ENCODE results near the gene CPNE2. TPM values are rescaled to one million over a fixed set of nuclear protein-coding genes. Genes with fewer than 3 reads are reported as not detected.
"Not testable (repeated sequence)": the region's sequence is repeated elsewhere in the genome, so short reads cannot be mapped to it uniquely, and the experiment has no call there.

CPNE2 gene
- total RNA-seq, 1 donor from 2014 or later, result 16.1 TPM

DNA sequence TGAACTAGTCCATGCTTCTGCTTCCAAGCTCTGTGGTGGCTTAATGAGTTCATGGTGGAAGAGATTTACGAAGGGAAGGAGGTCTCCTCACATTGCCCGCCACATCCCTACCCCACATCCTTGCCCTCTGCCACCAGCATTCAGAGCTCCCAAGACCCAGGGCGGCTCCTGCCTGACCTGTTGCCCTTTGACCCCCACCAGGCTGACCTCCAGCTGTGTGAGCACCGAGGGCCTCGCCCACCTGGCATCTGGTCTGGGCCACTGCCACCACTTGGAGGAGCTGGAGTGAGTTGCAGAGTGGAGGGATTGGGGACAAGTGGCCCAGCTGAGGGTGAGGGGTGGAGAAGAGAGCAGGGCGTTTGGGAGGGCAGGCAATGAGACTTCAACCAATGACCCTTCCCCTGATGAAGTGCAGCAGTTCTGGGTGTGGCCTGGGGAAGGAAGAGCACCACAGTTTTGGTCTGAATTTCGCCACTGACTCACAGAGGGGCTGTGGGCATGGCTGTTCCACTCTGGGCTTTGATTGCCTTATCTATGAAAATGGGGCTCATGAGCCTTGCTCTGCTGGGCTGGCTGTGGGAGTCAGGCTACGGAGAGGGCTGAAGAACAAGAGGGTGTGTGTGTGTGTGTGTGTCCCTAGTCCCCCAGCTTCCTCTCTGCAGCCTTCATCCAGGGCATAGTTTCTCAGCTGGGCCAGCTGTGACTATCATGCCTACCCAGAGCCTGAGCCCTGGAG is 22.6 kb upstream of the CPNE2 start:
- no peak for DNase-seq (ENCODE audit: low spot score)

DNA sequence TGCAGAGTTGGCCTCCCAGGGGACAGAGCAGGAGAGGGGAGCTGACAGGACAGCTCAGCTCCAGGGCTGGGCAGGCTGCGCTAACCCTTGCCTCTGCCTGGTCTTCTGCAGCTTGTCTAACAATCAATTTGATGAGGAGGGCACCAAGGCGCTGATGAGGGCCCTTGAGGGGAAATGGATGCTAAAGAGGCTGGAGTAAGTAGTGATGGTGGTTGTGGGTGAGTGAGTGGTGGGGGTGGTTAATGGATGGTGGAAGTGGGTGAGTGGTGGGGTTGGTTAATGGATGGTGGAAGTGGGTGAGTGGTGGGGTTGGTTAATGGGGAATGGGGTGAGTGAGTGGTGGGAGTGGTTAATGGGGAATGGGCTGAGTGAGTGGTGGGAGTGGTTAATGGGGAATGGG is 22.0 kb upstream of the CPNE2 start:
- no peak for DNase-seq (ENCODE audit: low spot score)

DNA sequence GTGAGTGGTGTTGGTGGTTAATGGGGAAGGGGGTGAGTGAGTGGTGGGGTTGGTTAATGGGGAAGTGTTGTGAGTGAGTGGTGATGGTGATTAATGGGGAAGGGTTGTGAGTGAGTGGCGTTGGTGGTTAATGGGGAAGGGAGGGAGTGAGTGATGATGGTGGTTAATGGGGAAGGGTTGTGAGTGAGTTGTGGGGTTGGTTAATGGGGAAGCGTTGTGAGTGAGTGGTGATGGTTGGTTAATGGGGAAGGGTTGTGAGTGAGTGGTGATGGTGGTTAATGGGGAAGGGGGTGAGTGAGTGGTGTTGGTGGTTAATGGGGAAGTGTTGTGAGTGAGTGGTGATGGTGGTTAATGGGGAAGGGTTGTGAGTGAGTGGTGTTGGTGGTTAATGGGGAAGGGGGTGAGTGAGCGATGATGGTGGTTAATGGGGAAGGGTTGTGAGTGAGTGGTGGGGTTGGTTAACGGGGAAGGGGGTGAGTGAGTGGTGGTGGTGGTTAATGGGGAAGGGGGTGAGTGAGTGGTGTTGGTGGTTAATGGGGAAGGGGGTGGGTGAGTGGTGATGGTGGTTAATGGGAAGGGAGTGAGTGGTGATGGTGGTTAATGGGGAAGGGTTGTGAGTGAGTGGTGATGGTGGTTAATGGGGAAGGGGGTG is 21.2 kb upstream of the CPNE2 start:
- DNase-seq (ENCODE audit: low spot score), result not testable (repeated sequence)

- DNase-seq (ENCODE audit: low spot score), result no peak
Observed at GRCh38 chr16:57071831-57072582, 20.4 kb upstream of the CPNE2 start.

- DNase-seq (ENCODE audit: low spot score), result no peak
Observed at GRCh38 chr16:57072616-57073275, 19.6 kb upstream of the CPNE2 start.

DNA sequence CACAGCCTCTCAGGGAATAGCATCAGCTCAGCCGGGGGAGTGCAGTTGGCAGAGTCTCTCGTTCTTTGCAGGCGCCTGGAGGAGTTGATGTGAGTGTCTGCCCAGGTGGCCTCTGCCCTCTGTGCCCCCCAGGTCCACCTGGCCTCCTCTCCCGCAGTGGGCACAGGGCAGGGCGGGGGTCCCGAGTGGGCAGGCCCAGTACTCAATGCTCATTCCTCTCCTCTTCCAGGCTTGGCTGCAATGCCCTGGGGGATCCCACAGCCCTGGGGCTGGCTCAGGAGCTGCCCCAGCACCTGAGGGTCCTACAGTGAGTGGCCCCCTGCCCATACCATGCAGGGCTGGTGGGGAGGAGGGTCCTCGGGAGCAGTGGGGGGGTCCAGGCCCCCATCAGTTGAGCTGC is 14.7 kb upstream of the CPNE2 start:
- DNase-seq (ENCODE audit: low spot score), result no peak

DNA sequence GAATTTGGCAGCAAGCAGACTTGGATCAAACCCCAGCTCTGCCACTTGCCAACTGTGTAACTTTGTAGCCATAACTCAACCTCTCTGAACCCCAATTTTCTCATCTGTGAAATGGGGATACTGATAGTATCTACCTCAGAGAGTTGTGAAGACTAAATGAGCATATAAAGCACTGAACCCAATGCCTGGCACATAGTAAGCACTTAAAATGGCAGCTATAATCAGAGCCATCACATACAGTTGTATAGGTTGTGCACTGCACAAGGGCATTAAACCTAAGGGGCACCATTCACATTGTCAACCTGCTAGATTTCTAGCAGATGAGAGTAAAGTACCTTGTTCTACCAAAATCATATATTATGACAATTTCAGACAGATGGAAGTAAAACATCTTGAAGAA is 10.6 kb upstream of the CPNE2 start:
- no peak for DNase-seq (ENCODE audit: low spot score)

- no peak for DNase-seq (ENCODE audit: low spot score)
Observed at GRCh38 chr16:57082664-57083063, 9.7 kb upstream of the CPNE2 start.

GRCh38 chr16:57083485-57084126 is 8.8 kb upstream of the CPNE2 start:
- DNase-seq (ENCODE audit: low spot score), result no peak

- peak; percentile 72 for DNase-seq (ENCODE audit: low spot score)
Observed at GRCh38 chr16:57084257-57084770, 8.1 kb upstream of the CPNE2 start.

DNA sequence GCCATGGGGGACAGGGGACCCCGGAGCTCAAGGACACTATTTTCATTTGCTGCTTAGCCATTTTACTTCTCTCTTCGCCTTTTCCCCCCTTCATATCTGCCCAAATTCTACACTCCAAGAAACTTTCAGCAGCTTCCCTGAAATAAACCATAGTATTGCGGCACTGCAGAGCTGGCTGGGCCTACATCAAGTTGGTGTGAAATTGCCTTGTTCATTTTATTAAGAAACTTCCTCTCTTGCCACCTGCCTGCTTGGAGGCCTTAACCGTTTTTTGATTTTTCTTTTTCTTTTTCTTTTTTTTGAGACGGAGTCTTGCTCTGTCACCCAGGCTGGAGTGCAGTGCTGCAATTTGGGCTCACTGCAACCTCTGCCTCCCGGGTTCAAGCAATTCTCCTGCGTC is 7.4 kb upstream of the CPNE2 start:
- no peak for DNase-seq (ENCODE audit: low spot score)

GRCh38 chr16:57087003-57087402 is 5.4 kb upstream of the CPNE2 start:
- DNase-seq (ENCODE audit: low spot score), result no peak

DNA sequence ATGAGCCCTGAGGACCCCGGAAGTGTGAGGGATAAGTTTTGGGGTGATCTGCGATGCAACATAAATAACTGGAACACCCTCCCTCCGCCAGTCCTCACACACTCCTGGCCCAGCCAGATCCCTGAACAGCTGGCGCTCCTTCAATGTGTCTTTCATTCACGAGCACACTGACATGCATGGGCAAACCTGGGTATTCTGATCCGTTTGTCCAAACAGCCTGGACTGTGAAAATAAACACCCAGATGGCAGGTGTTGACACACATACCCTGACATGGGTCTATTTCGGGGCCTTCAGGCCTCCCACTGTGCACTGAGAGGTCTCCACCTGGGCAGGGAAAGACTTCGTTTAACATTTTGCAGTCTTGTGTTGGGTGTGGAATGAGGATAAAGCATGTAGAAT is 3.0 kb upstream of the CPNE2 start:
- no peak for DNase-seq (ENCODE audit: low spot score)

DNA sequence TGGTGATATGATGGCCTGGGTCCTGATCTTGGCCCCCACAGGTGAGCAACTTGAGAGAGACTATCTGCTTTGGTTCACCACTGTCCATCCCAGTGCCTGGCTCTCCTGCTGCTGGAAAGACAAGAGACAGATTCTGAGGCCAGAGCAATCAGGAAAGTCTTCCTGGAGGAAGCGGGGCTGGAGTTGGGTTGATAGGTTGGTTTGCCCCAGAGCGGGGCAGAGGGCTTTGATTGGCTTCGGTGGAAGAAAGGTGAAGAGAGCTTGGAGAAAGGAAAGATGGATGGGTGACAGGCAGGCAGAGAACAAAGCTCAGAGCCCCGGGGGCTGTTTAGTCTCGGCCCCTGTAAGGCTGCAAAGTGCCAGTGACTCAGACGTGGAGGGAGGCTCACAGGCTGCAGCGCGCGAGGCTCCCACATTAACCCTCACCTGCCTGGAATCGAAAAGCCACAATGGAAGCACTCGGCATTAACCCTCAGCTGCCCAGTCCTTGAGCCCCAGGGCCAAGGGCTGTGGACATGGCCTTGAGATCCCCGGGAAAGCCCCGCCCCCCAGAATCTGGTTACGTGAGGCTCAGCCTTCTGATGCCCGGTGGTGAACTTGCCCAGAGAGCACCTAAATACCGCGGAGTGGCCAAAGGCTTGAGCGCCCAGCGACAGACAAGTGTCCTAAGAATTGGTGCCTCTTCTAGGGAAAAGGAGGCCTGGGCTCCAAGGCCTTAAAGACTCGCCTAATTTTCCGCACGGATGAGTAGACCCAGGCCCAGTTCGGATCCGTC is 996 bp upstream of the CPNE2 start:
- DNase-seq (ENCODE audit: low spot score), result no peak

- DNase-seq (ENCODE audit: low spot score), result no peak
Observed at GRCh38 chr16:57092786-57093411, 516 bp downstream of the CPNE2 start.

GRCh38 chr16:57093666-57094564 is 1.5 kb downstream of the CPNE2 start:
- DNase-seq (ENCODE audit: low spot score), result no peak

DNA sequence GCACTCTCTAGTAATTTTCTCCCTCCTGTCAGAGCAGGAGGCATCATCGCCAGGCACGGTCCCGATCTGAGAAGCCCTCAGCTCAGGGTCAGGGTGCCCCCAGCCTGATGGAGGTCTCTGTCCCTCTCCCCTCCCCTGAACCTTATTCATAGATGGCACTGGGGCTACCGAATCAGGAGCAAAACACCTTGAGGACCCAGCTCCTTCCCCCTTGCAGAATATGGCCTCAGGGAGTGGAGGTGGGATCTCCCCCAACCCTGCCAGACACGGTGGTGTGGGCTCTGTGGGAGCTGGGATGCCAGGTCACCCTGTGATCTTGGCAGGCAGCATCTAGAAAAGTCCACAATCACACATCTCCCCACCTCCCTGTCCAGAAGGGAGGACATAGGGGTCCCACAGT is 2.5 kb downstream of the CPNE2 start:
- no peak for DNase-seq (ENCODE audit: low spot score)

DNA sequence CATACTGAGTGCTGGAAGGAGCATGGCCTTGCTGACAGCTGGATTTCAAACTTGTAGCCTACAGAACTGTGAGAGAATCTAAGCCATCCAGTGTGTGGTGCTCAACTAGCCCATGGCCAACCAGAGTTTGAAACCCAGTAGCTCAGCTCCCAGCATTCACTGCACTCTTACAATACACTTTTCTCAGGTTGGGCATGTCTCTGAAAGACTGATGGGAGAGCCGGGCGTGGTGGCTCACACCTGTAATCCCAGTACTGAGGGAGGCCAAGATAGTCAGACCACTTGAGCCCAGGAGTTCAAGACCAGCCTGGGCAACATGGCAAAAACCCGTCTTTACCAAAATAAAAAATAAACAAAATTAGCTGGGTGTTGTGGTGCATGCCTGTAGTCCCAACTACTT is 3.8 kb downstream of the CPNE2 start:
- DNase-seq (ENCODE audit: low spot score), result no peak

DNA sequence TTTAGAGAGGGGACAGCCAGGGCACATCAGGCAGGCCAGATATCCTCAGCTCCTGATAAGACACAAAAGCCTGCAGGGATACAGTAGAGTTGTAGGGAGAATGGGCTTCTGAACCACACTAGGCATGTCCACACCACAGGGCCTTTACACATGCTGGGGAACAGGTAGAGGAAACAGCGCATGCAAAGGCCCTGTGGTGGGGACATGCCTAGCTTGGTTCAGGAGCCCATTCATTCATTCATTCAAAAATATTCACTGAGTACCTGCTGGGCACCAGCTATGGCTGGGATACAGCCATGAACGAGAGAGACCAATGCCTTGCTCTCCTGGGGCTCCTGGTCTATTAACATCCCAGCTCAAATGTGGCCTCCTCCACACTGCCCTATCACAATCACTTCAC is 4.4 kb downstream of the CPNE2 start:
- no peak for DNase-seq (ENCODE audit: low spot score)

Data from mucosa of gallbladder (tissue), 1 donor.